Skin of body (tissue), 3 donors: ENCODE measurements around the gene HLA-A. TPM values are rescaled to one million over a fixed set of nuclear protein-coding genes. Genes with fewer than 3 reads are reported as not detected.

Experiments
- DNase-seq: peaks from one replicate; lab custom pipeline; 2025; lab: John Stamatoyannopoulos, UW
- small RNA-seq: library from RNA; depleted of rRNA; stranded (forward); fragments of <200 nt; gene quantifications from one replicate; pipeline ENCODE3, GENCODE V24; 2014; ENCODE audit warnings: low replicate concordance
- total RNA-seq: library from RNA; depleted of rRNA; stranded (reverse); fragments of >200 nt; gene quantifications from one replicate; pipeline ENCODE4 v1.2.3, GENCODE V29; 2014

The HLA-A gene
- total RNA-seq, 1 donor from 2014 or later = 96.6 TPM

GRCh38 chr6:29986179-29986781, 43.9 kb downstream of the HLA-A start:
- DNase-seq = peak; percentile 22

GRCh38 chr6:29989211-29989610, 46.9 kb downstream of the HLA-A start:
- no peak for DNase-seq

GRCh38 chr6:29990931-29991330, 48.6 kb downstream of the HLA-A start:
- no peak for DNase-seq

- DNase-seq = no peak
Observed at GRCh38 chr6:29992807-29993206, 50.5 kb downstream of the HLA-A start.

- no peak for DNase-seq
Observed at GRCh38 chr6:29994826-29995225, 52.5 kb downstream of the HLA-A start.

GRCh38 chr6:29995340-29995777, 53.0 kb downstream of the HLA-A start:
- DNase-seq = no peak

Small RNA genes lying within 50 kb of the gene (small RNA-seq; reads per million reads assigned to genes)
- gene HLA-U = not detected

Other genes with a start within 250 kb of the HLA-A start
- 14.7 TPM for gene HLA-F, start 219.1 kb upstream of the HLA-A start, total RNA-seq
- gene HLA-G, start 114.7 kb upstream of the HLA-A start, total RNA-seq = 0.10 TPM
- 22.1 TPM for gene POLR1H, start 118.7 kb downstream of the HLA-A start, total RNA-seq
- gene PPP1R11, start 124.7 kb downstream of the HLA-A start, total RNA-seq = 12.1 TPM
- gene RNF39, start 133.2 kb downstream of the HLA-A start, total RNA-seq = 4.0 TPM
- not detected for gene TRIM31, start 170.6 kb downstream of the HLA-A start, total RNA-seq
- gene TRIM40, start 193.6 kb downstream of the HLA-A start, total RNA-seq = not detected
- 2.2 TPM for gene TRIM10, start 218.7 kb downstream of the HLA-A start, total RNA-seq
- gene TRIM15, start 221.0 kb downstream of the HLA-A start, total RNA-seq = 1.4 TPM